HG02981 (cell line): ENCODE data around the gene NRN1L.
A peak's percentile ranks its signal among the peaks of the same experiment; 100 is the strongest.

ENCODE experiments used
- ATAC-seq: cut with Tn5 transposase; IDR thresholded peaks from one replicate; pipeline ENCODE4 v1.9.1; 2021; ENCODE audit warnings: mild to moderate bottlenecking, moderate library complexity; ENCODE audit not compliant: unreplicated experiment

NRN1L gene

GRCh38 chr16:67915831-67916723 is 31.4 kb downstream of the NRN1L start:
- ATAC-seq = no peak

- ATAC-seq = no peak
These were observed 32.6 kb downstream of the NRN1L start for GRCh38 chr16:67917140-67917851.

GRCh38 chr16:67917852-67918236 is 33.2 kb downstream of the NRN1L start:
- ATAC-seq = no peak

- ATAC-seq = no peak
These were observed 35.0 kb downstream of the NRN1L start for GRCh38 chr16:67919622-67920221.

- no peak for ATAC-seq
These were observed 37.5 kb downstream of the NRN1L start for GRCh38 chr16:67922221-67922620.

GRCh38 chr16:67922740-67923139 is 38.1 kb downstream of the NRN1L start:
- ATAC-seq = no peak

- no peak for ATAC-seq
These were observed 38.9 kb downstream of the NRN1L start for GRCh38 chr16:67923414-67924116.

GRCh38 chr16:67924140-67924906 is 39.6 kb downstream of the NRN1L start:
- ATAC-seq = no peak

GRCh38 chr16:67926181-67926750 is 41.6 kb downstream of the NRN1L start:
- ATAC-seq = no peak

- ATAC-seq = no peak
These were observed 42.7 kb downstream of the NRN1L start for GRCh38 chr16:67927131-67927941.

- no peak for ATAC-seq
These were observed 43.5 kb downstream of the NRN1L start for GRCh38 chr16:67928147-67928546.

GRCh38 chr16:67928561-67929364 is 44.1 kb downstream of the NRN1L start:
- peak; percentile 55 for ATAC-seq

GRCh38 chr16:67930191-67930590 is 45.5 kb downstream of the NRN1L start:
- no peak for ATAC-seq

GRCh38 chr16:67930678-67931211 is 46.1 kb downstream of the NRN1L start:
- no peak for ATAC-seq

- ATAC-seq = no peak
These were observed 47.2 kb downstream of the NRN1L start, which contains the start of gene CTRL for GRCh38 chr16:67931712-67932461. Gene CTRL (minus strand): TSS chr16:67931862. CDS start chr16:67931852, 10 bp downstream.

GRCh38 chr16:67932462-67932840 is 47.8 kb downstream of the NRN1L start:
- ATAC-seq = no peak

GRCh38 chr16:67933805-67934204 is 49.1 kb downstream of the NRN1L start:
- ATAC-seq = no peak
